ENCODE results near the gene FOXL2.

FOXL2 gene

GRCh38 chr3:138964264-138964663, 17.3 kb upstream of the FOXL2 start:
- TF ChIP-seq CTCF (IDR thresholded peaks at IDR 0.05): no peak
- no peak for DNase-seq
- Mint-ChIP-seq H3K4me1 (no peaks in the 10 kb centered on the region), H3K27me3 (ENCODE audit: low read depth, poor library complexity) (peaks cover 56% of the 10 kb centered on the region), H3K36me3 (ENCODE audit: low read depth) (no peaks in the 10 kb centered on the region), H3K27ac (no peak overlapping the region), H3K9me3 (peaks cover 38% of the 10 kb centered on the region), H3K4me3 (no peak overlapping the region)

- no peak overlapping the region for H3K4me3 Mint-ChIP-seq
- no peak overlapping the region for H3K27ac Mint-ChIP-seq
- peaks cover 38% of the 10 kb centered on the region for H3K9me3 Mint-ChIP-seq
- no peaks in the 10 kb centered on the region for H3K36me3 Mint-ChIP-seq (ENCODE audit: low read depth)
- no peak for TF ChIP-seq CTCF (IDR thresholded peaks at IDR 0.05)
- H3K4me1 Mint-ChIP-seq: no peaks in the 10 kb centered on the region
- no peak for DNase-seq
- H3K27me3 Mint-ChIP-seq (ENCODE audit: low read depth, poor library complexity): peaks cover 61% of the 10 kb centered on the region
Measured at GRCh38 chr3:138962854-138963560, 16.1 kb upstream of the FOXL2 start.

- Mint-ChIP-seq H3K36me3 (ENCODE audit: low read depth) (no peaks in the 10 kb centered on the region), H3K4me1 (no peaks in the 10 kb centered on the region), H3K9me3 (peaks cover 20% of the 10 kb centered on the region), H3K27me3 (ENCODE audit: low read depth, poor library complexity) (peaks cover 68% of the 10 kb centered on the region), H3K4me3 (no peak overlapping the region), H3K27ac (no peak overlapping the region)
- no peak for DNase-seq
- TF ChIP-seq CTCF (IDR thresholded peaks at IDR 0.05): no peak
Measured at GRCh38 chr3:138960417-138960852, 13.5 kb upstream of the FOXL2 start.

GRCh38 chr3:138950701-138951100, 3.8 kb upstream of the FOXL2 start:
- Mint-ChIP-seq H3K9me3 (no peaks in the 10 kb centered on the region), H3K4me3 (peak overlapping the region; percentile 67), H3K36me3 (ENCODE audit: low read depth) (no peaks in the 10 kb centered on the region), H3K4me1 (peaks cover 19% of the 10 kb centered on the region), H3K27ac (no peak overlapping the region), H3K27me3 (ENCODE audit: low read depth, poor library complexity) (peaks cover 100% of the 10 kb centered on the region)
- DNase-seq: no peak
- TF ChIP-seq CTCF (IDR thresholded peaks at IDR 0.05): no peak

- peak; percentile 67 for DNase-seq
- Mint-ChIP-seq H3K36me3 (ENCODE audit: low read depth) (no peaks in the 10 kb centered on the region), H3K9me3 (peaks cover 1% of the 10 kb centered on the region)
Measured at GRCh38 chr3:138950006-138950644, 3.2 kb upstream of the FOXL2 start.

More at GRCh38 chr3:138950006-138950644, 3.2 kb upstream of the FOXL2 start:
- H3K4me3 Mint-ChIP-seq: peak overlapping the region; percentile 67
- no peak overlapping the region for H3K27ac Mint-ChIP-seq
- H3K4me1 Mint-ChIP-seq: peaks cover 22% of the 10 kb centered on the region
- H3K27me3 Mint-ChIP-seq (ENCODE audit: low read depth, poor library complexity): peaks cover 100% of the 10 kb centered on the region
- no peak for TF ChIP-seq CTCF (IDR thresholded peaks at IDR 0.05)

All from nephron progenitor cell (in vitro differentiated cells).